ENCODE data around the gene CHRM1.
"Not testable (repeated sequence)": the region's sequence is repeated elsewhere in the genome, so short reads cannot be mapped to it uniquely, and the experiment has no call there.

CHRM1 gene

DNA sequence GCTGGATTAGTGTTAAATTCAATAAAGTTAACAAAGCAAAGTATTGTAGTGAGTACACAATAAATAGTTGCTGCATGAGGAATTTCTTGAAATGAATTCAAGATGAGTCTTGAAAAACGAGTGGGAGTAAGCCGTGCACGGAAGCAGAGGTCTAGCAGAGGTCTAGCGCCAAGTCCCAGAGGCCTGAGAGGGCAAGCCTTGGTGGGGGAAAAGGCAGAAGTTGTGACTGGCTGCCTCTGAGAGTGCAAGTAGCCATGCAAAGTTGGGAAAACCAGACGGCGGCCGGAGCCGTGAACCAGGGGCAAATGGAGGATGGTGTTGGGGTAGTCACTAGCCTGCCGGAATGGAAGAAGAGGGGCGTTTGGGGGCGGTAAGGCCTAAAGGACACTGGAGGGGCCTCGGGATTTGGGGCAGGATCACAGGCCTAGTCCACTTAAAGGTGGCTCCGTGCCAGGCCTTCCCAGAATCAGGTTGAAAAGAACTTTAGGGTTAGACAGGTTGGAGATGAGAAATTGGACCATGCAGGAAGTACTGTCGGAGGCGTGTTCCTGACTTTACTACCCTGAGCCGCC lies 40.8 kb downstream of the CHRM1 start:
- no peak for DNase-seq (ENCODE audit: low read depth in 3 of 3, low spot score in 1 of 3)

DNA sequence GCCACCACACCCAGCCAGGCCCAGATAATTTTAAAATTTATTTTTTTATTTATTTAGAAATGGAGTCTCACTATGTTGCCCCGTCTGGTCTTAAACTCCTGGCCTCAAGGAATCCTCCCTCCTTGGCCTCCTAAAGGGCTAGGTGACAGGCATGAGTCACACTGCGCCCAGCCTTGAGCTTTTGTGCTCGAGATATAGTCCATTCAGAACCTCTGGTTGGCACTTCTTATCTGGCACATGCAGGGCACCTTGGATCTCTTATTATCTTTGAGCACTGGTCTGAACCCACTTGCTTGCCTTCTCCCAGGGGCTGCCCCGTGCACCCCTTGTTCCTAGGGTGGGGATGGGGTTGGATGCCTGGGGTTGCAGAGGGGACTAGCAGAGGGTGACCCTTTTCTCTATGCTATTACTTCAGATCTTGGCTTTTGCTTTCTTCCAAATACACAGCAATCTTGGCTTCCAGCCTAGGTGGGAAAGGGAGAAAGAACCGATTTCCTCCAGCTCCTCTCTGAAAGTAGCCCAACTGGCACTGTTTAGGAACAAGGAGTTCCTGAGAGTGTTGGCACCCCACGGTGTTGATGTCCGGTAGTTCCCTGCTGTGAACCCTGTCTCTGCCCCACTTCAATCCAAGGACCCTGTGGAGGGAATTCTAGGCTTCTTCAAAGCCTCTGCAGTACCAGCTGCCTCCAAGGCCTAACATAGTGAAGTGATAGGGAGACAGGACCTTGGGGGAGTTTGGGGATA lies 41.8 kb downstream of the CHRM1 start:
- no peak for DNase-seq (ENCODE audit: low read depth in 3 of 3, low spot score in 1 of 3)

DNA sequence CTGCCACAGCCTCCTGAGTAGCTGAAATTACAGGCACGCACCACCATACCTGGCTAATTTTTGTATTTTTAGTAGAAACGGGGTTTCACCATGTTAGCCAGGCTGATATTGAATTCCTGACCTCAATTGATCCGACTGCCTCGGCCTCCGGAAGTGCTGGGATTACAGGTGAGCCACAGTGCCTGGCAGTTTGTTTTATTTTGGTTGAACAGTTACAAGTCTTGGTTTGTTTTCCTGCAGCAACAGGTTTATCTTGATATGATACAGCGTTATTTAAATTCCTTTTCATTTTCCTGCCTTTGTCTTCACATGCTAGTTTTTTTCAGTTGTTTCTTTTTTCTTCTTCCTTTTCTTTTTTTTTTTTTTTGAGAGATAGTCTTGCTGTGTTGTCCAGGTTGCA lies 44.5 kb downstream of the CHRM1 start:
- no peak for DNase-seq (ENCODE audit: low read depth in 3 of 3, low spot score in 1 of 3)

DNA sequence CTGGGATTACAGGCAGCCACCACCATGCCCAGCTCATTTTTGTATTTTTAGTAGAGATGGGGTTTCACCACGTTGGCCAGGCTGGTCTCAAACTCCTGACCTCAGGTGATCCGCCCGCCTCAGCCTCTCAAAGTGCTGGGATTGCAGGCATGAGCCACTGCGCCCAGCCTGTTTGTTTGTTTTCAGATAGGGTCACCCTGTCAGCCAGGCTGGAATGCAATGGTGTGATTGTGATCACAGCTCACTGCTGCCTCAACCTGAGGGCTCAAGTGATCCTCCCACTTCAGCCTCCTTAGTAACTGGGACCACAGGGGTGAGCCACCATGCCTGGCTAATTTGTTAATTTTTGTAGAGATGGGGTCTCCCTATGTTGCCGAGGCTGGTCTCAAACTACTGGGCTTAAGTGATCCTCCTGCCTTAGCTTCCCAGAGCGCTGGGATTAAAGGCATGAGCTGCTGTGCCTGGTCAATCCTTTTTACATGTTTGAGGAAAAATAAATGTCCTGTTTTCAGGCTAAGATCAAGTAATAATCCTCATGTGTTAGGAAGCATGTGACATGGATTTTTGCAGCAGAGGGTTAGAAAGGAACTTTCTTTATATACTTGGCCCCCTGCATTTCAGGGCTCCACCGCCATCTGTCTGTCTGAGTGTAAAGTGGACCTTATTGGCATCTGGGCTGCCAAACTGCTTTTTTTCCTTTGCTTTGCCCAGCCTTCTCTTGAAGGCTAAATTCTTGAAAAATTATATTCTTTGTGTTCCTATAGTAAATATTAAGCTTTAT lies 45.3 kb downstream of the CHRM1 start:
- DNase-seq (ENCODE audit: low read depth in 3 of 3, low spot score in 1 of 3) = no peak

DNA sequence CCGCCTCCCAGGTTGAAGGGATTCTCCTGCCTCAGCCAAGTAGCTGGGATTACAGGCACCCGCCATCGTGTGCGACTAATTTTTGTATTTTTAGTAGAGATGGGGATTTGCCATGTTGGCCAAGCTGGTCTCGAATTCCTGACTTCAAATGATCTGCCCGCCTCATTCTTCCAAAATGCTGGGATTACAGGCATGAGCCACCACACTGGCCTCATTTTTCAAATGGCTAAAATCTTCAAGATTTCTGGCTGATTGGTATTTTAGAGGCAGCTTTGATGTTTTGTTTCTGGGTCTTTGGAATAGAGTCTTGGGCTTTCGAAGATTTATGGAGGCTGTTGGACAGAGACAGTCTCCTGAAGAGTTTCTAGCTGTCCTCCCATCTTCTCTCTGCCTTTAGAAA lies 46.3 kb downstream of the CHRM1 start:
- DNase-seq (ENCODE audit: low read depth in 3 of 3, low spot score in 1 of 3) = no peak

DNA sequence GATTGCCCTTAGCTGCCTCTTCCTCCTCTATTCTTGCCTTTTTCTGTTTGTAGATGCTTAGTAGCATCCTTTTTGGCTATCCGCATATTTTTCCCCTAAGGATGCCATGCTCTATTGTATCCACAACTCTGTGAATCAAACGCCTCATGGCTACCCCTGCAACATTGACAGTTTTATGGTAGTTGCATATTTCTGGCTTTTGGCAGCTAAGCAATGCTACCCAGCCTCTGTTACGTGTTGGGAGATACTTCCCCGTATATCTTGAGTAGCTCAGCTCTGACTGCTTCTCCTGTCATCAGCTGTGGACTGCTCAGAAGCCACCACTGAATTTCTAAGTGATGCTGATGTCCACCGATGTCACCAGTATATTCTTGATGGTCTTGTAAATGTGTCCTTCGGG lies 55.5 kb downstream of the CHRM1 start:
- DNase-seq (ENCODE audit: low read depth in 3 of 3, low spot score in 1 of 3) = no peak

DNA sequence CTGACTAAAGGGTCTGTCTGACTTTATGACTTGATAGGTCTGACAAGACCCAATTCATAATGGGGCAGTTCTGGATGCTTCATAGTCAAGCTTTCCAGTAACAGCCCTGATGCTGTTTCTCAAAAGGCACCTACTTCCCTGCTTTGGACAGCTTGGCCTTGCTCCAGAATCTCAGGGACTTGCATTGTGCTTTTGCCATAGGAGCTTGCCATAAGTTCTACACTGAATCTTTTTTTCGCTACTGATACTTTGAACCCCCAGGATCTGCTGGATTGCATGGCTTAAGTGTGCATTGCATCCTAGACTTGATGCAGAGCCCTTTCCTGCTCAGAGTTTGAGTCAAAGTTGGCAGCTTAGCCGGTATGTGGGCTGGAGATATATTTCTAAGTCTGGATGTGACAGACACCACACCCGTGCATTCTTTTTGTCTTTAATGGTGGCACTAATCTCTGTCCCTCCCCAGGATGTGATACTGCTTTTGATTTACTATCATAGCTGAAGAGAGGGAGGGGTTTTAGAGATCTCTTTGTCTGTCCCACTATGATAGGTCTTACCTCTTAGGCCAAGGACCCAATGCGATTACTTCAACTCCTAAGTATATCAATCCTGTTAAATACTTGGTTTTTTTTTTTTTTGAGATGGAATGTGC lies 57.4 kb downstream of the CHRM1 start:
- DNase-seq (ENCODE audit: low read depth in 3 of 3, low spot score in 1 of 3) = no peak

DNA sequence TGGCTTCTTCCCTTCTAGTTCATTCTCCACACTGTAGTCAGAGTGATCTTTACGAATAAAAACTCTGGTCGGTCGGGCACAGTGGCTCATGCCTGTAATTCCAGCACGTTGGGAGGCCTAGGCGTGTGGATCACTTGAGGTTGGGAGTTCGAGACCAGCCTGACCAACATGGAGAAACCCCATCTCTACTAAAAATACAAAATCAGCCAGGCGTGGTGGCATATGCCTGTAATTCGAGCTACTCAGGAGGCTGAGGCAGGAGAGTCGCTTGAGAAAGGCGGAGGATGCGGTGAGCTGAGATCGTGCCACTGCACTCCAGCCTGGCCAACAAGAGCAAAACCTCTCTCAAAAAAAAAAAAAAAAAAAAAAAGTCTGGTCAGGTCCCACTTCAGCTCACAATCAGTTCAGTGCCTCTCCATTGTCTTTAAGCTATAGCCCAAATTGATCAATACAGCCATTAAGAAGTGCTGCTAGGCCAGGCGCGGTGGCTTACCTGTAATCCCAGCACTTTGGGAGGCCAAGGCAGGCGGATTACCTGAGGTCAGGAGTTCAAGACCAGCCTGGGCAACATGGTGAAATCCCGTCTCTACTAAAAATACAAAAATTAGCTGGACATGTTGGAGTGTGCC lies 59.5 kb downstream of the CHRM1 start:
- DNase-seq (ENCODE audit: low read depth in 3 of 3, low spot score in 1 of 3) = not testable (repeated sequence)

DNA sequence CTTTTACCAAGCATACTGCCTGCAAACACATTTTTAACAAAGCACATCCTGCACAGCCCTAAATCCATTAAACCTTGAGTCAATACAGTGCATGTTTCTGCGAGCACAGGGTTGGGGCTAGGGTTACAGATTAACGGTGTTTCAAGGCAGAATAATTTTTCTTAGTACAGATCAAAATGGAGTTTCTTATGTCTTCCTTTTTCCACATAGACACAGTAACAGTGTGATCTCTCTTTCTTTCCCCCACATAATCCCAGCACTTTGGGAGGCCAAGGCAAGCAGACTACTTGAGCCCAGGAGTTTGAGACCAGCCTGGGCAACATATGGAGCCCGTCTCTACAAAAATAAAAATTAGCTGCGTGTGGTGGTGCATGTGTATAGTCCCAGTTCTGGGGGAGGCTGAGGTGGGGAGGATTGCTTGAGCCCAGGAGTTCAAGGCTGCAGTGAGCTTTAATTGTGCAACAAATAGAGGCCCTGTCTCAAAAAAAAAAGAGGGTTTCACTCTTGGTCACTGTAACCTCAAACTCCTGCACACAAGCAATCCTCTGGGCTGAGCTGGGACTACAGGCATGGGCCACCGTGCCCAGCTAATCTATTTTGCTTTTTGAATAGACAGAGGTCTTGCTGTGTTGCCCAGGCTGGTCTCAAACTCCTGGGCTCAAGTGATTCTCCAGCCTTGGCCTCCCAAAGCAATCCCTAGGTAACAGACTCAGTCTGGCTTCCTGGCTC lies 60.2 kb downstream of the CHRM1 start:
- DNase-seq (ENCODE audit: low read depth in 3 of 3, low spot score in 1 of 3) = no peak

DNA sequence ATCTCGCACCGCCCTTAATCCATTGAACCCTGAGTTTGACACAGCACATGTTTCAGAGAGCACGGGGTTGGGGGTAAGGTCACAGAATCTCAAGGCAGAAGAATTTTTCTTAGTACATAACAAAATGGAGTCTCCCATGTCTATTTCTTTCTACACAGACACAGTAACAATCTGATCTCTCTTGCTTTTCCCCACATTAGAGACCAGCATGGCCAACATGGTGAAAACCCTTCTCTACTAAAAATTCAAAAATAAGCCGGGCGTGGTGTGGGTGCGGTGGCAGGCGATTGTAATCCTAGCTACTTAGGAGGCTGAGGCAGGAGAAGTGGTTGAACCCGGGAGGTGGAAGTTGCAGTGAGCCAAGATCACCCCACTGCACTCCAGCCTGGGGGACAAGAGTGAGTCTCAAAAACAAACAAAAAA lies 61.9 kb downstream of the CHRM1 start:
- not testable (repeated sequence) for DNase-seq (ENCODE audit: low read depth in 3 of 3, low spot score in 1 of 3)

Measured in stimulated activated CD4-positive, alpha-beta T cell treated with anti-CD3 and anti-CD28 coated beads, TNF-alpha, amount 100 ng/mL, for 1 hour (primary cell).